Measurements from ENCODE around the gene CENPU. TPM values are rescaled to one million over a fixed set of nuclear protein-coding genes. Genes with fewer than 3 reads are reported as not detected.

Gene CENPU
- total RNA-seq, 5 donors from 2014 or later (not counting 1 experiment from before 2014, with no cell fraction given): 1.5 to 7.8 (median 3.0) TPM

GRCh38 chr4:184694412-184694956 lies 39.4 kb downstream of the CENPU start:
- H3K27me3 Mint-ChIP-seq: no peaks in the 10 kb centered on the region
- no peak for ATAC-seq (replicated peaks in 1 of 4)
- H3K4me3 Mint-ChIP-seq: no peak overlapping the region
- ChIA-PET POLR2A (no interaction called here), CTCF (no interaction called here)
- H3K4me3 ChIP-seq (ENCODE audit: control insufficient read depth in 1 of 2, extremely low read depth in 1 of 2, low read length in 1 of 2): no peak overlapping the region
- H3K9me3 ChIP-seq: no peaks in the 10 kb centered on the region
- no peak overlapping the region for H3K27ac ChIP-seq (ENCODE audit: low read length)
- H3K4me1 Mint-ChIP-seq: no peaks in the 10 kb centered on the region
- no peaks in the 10 kb centered on the region for H3K36me3 ChIP-seq (ENCODE audit: control insufficient read depth in 2 of 2, extremely low read depth in 1 of 2, insufficient read depth in 1 of 2, low read length in 1 of 2)
- H3K9me3 Mint-ChIP-seq: no peaks in the 10 kb centered on the region
- H3K27me3 ChIP-seq (replicated peaks in 1 of 2; ENCODE audit: control insufficient read depth in 2 of 2, extremely low read depth in 1 of 2, insufficient read depth in 2 of 2, low read length in 1 of 2): no peaks in the 10 kb centered on the region
- no peak overlapping the region for H3K27ac Mint-ChIP-seq
- H3K4me1 ChIP-seq (ENCODE audit: control insufficient read depth in 1 of 2, extremely low read depth in 1 of 2, insufficient read depth in 2 of 2, low read length in 2 of 2): no peaks in the 10 kb centered on the region
- no peak for DNase-seq
- H3K36me3 Mint-ChIP-seq: peaks cover 40% of the 10 kb centered on the region

GRCh38 chr4:184693056-184693455 lies 40.8 kb downstream of the CENPU start:
- Histone ChIP-seq H3K36me3 (ENCODE audit: control insufficient read depth in 2 of 2, extremely low read depth in 1 of 2, insufficient read depth in 1 of 2, low read length in 1 of 2) (no peaks in the 10 kb centered on the region), H3K27me3 (replicated peaks in 1 of 2; ENCODE audit: control insufficient read depth in 2 of 2, extremely low read depth in 1 of 2, insufficient read depth in 2 of 2, low read length in 1 of 2) (no peaks in the 10 kb centered on the region), H3K27ac (ENCODE audit: low read length) (no peak overlapping the region), H3K9me3 (no peaks in the 10 kb centered on the region), H3K4me1 (ENCODE audit: control insufficient read depth in 1 of 2, extremely low read depth in 1 of 2, insufficient read depth in 2 of 2, low read length in 2 of 2) (no peaks in the 10 kb centered on the region), H3K4me3 (ENCODE audit: control insufficient read depth in 1 of 2, extremely low read depth in 1 of 2, low read length in 1 of 2) (no peak overlapping the region)
- WGBS (ENCODE audit: insufficient coverage): no CpG with 5 or more reads among the region's 5 CpGs
- no peak overlapping the region for H3K27ac Mint-ChIP-seq
- H3K4me1 Mint-ChIP-seq: peaks cover 0 to 4% (median 0%) of the 10 kb centered on the region in 3 donors
- no peak overlapping the region for H3K4me3 Mint-ChIP-seq
- no peaks in the 10 kb centered on the region for H3K9me3 Mint-ChIP-seq
- DNase-seq (no peak), ATAC-seq (replicated peaks in 1 of 4) (no peak)
- no peaks in the 10 kb centered on the region for H3K27me3 Mint-ChIP-seq
- peaks cover 44% of the 10 kb centered on the region for H3K36me3 Mint-ChIP-seq
- POLR2A ChIA-PET: no interaction called here
- CTCF ChIA-PET: no interaction called here

- H3K36me3 ChIP-seq (ENCODE audit: control insufficient read depth in 2 of 2, extremely low read depth in 1 of 2, insufficient read depth in 1 of 2, low read length in 1 of 2): peaks cover 0 to 8% of the 10 kb centered on the region in 2 donors
- no peaks in the 10 kb centered on the region for H3K9me3 ChIP-seq
- H3K4me3 Mint-ChIP-seq: no peak overlapping the region
- H3K27me3 ChIP-seq (replicated peaks in 1 of 2; ENCODE audit: control insufficient read depth in 2 of 2, extremely low read depth in 1 of 2, insufficient read depth in 2 of 2, low read length in 1 of 2): no peaks in the 10 kb centered on the region
- DNase-seq (no peak), ATAC-seq (replicated peaks in 1 of 4) (no peak)
- peaks cover under 1 to 6% (median 4%) of the 10 kb centered on the region in 3 donors for H3K4me1 Mint-ChIP-seq
- no peak overlapping the region for H3K27ac Mint-ChIP-seq
- POLR2A ChIA-PET: no interaction called here
- H3K27ac ChIP-seq (ENCODE audit: low read length): no peak overlapping the region
- CTCF ChIA-PET: no interaction called here
- no peaks in the 10 kb centered on the region for H3K4me1 ChIP-seq (ENCODE audit: control insufficient read depth in 1 of 2, extremely low read depth in 1 of 2, insufficient read depth in 2 of 2, low read length in 2 of 2)
- no peak overlapping the region for H3K4me3 ChIP-seq (ENCODE audit: control insufficient read depth in 1 of 2, extremely low read depth in 1 of 2, low read length in 1 of 2)
- no peaks in the 10 kb centered on the region for H3K27me3 Mint-ChIP-seq
- peaks cover 40% of the 10 kb centered on the region for H3K36me3 Mint-ChIP-seq
- no peaks in the 10 kb centered on the region for H3K9me3 Mint-ChIP-seq
- WGBS (ENCODE audit: insufficient coverage): no CpG with 5 or more reads among the region's 5 CpGs
Observed at GRCh38 chr4:184689681-184690080, 44.2 kb downstream of the CENPU start.

- ChIA-PET CTCF (no interaction called here), POLR2A (no interaction called here)
- H3K4me1 Mint-ChIP-seq: peaks cover 6 to 9% (median 7%) of the 10 kb centered on the region in 3 donors
Observed at GRCh38 chr4:184688447-184688846, 45.4 kb downstream of the CENPU start.

GRCh38 chr4:184688005-184688404 lies 45.9 kb downstream of the CENPU start:
- H3K9me3 Mint-ChIP-seq: no peaks in the 10 kb centered on the region
- peaks cover 0 to 8% of the 10 kb centered on the region in 2 donors for H3K36me3 ChIP-seq (ENCODE audit: control insufficient read depth in 2 of 2, extremely low read depth in 1 of 2, insufficient read depth in 1 of 2, low read length in 1 of 2)
- DNase-seq (no peak), ATAC-seq (replicated peaks in 1 of 4) (no peak)
- H3K36me3 Mint-ChIP-seq: peaks cover 32% of the 10 kb centered on the region
- no peak overlapping the region for H3K4me3 ChIP-seq (ENCODE audit: control insufficient read depth in 1 of 2, extremely low read depth in 1 of 2, low read length in 1 of 2)
- peaks cover 6 to 9% (median 7%) of the 10 kb centered on the region in 3 donors for H3K4me1 Mint-ChIP-seq
- no peak overlapping the region for H3K4me3 Mint-ChIP-seq
- no peak overlapping the region for H3K27ac ChIP-seq (ENCODE audit: low read length)
- POLR2A ChIA-PET: no interaction called here
- H3K27me3 ChIP-seq (replicated peaks in 1 of 2; ENCODE audit: control insufficient read depth in 2 of 2, extremely low read depth in 1 of 2, insufficient read depth in 2 of 2, low read length in 1 of 2): no peaks in the 10 kb centered on the region
- H3K9me3 ChIP-seq: no peaks in the 10 kb centered on the region
- H3K27me3 Mint-ChIP-seq: no peaks in the 10 kb centered on the region
- WGBS (ENCODE audit: insufficient coverage): no CpG with 5 or more reads among the region's 3 CpGs
- CTCF ChIA-PET: no interaction called here
- H3K4me1 ChIP-seq (ENCODE audit: control insufficient read depth in 1 of 2, extremely low read depth in 1 of 2, insufficient read depth in 2 of 2, low read length in 2 of 2): no peaks in the 10 kb centered on the region
- H3K27ac Mint-ChIP-seq: no peak overlapping the region

More at GRCh38 chr4:184688447-184688846, 45.4 kb downstream of the CENPU start:
- H3K4me3 ChIP-seq (ENCODE audit: control insufficient read depth in 1 of 2, extremely low read depth in 1 of 2, low read length in 1 of 2): no peak overlapping the region
- H3K36me3 ChIP-seq (ENCODE audit: control insufficient read depth in 2 of 2, extremely low read depth in 1 of 2, insufficient read depth in 1 of 2, low read length in 1 of 2): peaks cover 0 to 8% of the 10 kb centered on the region in 2 donors
- H3K27me3 ChIP-seq (replicated peaks in 1 of 2; ENCODE audit: control insufficient read depth in 2 of 2, extremely low read depth in 1 of 2, insufficient read depth in 2 of 2, low read length in 1 of 2): no peaks in the 10 kb centered on the region
- H3K27ac Mint-ChIP-seq: no peak overlapping the region
- H3K36me3 Mint-ChIP-seq: peaks cover 36% of the 10 kb centered on the region
- H3K27me3 Mint-ChIP-seq: no peaks in the 10 kb centered on the region
- DNase-seq (no peak), ATAC-seq (replicated peaks in 1 of 4) (no peak)
- no peaks in the 10 kb centered on the region for H3K4me1 ChIP-seq (ENCODE audit: control insufficient read depth in 1 of 2, extremely low read depth in 1 of 2, insufficient read depth in 2 of 2, low read length in 2 of 2)
- no peaks in the 10 kb centered on the region for H3K9me3 Mint-ChIP-seq
- H3K4me3 Mint-ChIP-seq: no peak overlapping the region
- no peak overlapping the region for H3K27ac ChIP-seq (ENCODE audit: low read length)
- WGBS (ENCODE audit: insufficient coverage): 75% methylated on average over 10 of the region's 11 CpGs
- no peaks in the 10 kb centered on the region for H3K9me3 ChIP-seq

- Histone ChIP-seq H3K27ac (ENCODE audit: low read length) (no peak overlapping the region), H3K4me1 (ENCODE audit: control insufficient read depth in 1 of 2, extremely low read depth in 1 of 2, insufficient read depth in 2 of 2, low read length in 2 of 2) (no peaks in the 10 kb centered on the region), H3K36me3 (ENCODE audit: control insufficient read depth in 2 of 2, extremely low read depth in 1 of 2, insufficient read depth in 1 of 2, low read length in 1 of 2) (peaks cover 0 to 11% of the 10 kb centered on the region in 2 donors), H3K27me3 (replicated peaks in 1 of 2; ENCODE audit: control insufficient read depth in 2 of 2, extremely low read depth in 1 of 2, insufficient read depth in 2 of 2, low read length in 1 of 2) (no peaks in the 10 kb centered on the region), H3K4me3 (ENCODE audit: control insufficient read depth in 1 of 2, extremely low read depth in 1 of 2, low read length in 1 of 2) (no peak overlapping the region), H3K9me3 (no peaks in the 10 kb centered on the region)
- WGBS (ENCODE audit: insufficient coverage): 61% methylated on average over 5 of the region's 5 CpGs
- Mint-ChIP-seq H3K4me1 (peaks cover 6 to 9% (median 7%) of the 10 kb centered on the region in 3 donors), H3K27me3 (no peaks in the 10 kb centered on the region), H3K27ac (no peak overlapping the region), H3K9me3 (no peaks in the 10 kb centered on the region), H3K4me3 (no peak overlapping the region), H3K36me3 (peaks cover 28% of the 10 kb centered on the region)
- CTCF ChIA-PET: interaction anchor here (0.5 to 0.6 kb wide), 2 partner anchors 219 to 573 kb away, joined by 3 to 5 read pairs; no protein-coding TSS in a partner anchor
- peak in 5 of 35 experiments; percentile 5 to 32 (median 17) for DNase-seq
- POLR2A ChIA-PET: no interaction called here
- ATAC-seq (replicated peaks in 1 of 4): no peak
Observed at GRCh38 chr4:184684491-184685189, 49.3 kb downstream of the CENPU start.

Data from T-cell (primary cell).